ENCODE results near the gene ATP6V0E1. TPM values are rescaled to one million over a fixed set of nuclear protein-coding genes. Genes with fewer than 3 reads are reported as not detected.

Gene ATP6V0E1
- total and polyA plus RNA-seq, 2 donors (not counting 3 experiments of a cell fraction or from before 2014, with no cell fraction given): 217 to 278 TPM

- FAIRE-seq: no peak
- TF ChIP-seq GATA2 (IDR thresholded peaks at IDR 0.05; ENCODE audit: insufficient read depth, insufficient read length, low read depth, low read length) (no peak), MAX (IDR thresholded peaks at IDR 0.05; ENCODE audit: insufficient read depth, insufficient read length) (no peak), POLR2AphosphoS5 (IDR thresholded peaks at IDR 0.05; ENCODE audit: insufficient read depth, low read depth, low read length) (no peak), JUN (IDR thresholded peaks at IDR 0.05; ENCODE audit: borderline replicate concordance, insufficient read depth, insufficient read length, low read depth) (no peak), POLR2A (IDR thresholded peaks at IDR 0.05; ENCODE audit: low read depth, low read length) (no peak), CTCF (IDR thresholded peaks at IDR 0.05; ENCODE audit: extremely low read depth in 1 of 2, insufficient read depth in 1 of 2, low read depth in 1 of 2, low read length in 2 of 2) (no peak), FOS (IDR thresholded peaks at IDR 0.05; ENCODE audit: borderline replicate concordance, insufficient read depth, low read length) (no peak), MYC (IDR thresholded peaks at IDR 0.05; ENCODE audit: low read depth, low read length) (no peak), EZH2 (IDR thresholded peaks at IDR 0.05; ENCODE audit: borderline replicate concordance, low read depth, low read length, severe bottlenecking) (no peak)
- H3K36me3 ChIP-seq (ENCODE audit: control insufficient read depth in 2 of 2, extremely low read depth in 1 of 2, insufficient read depth in 2 of 2, low read length in 2 of 2): no peaks in the 10 kb centered on the region
- ChIA-PET POLR2A (interaction anchor here (1.0 kb wide), 1 partner anchor 26 kb away, joined by 3 read pairs; no protein-coding TSS in a partner anchor), CTCF (interaction anchor here (0.6 to 2.4 kb wide), 26 partner anchors 8 to 322 kb away, joined by 3 to 19 read pairs (median 5); partner anchors contain the start of gene ATP6V0E1)
- H3K4me3 ChIP-seq (replicated peaks in 1 of 3; ENCODE audit: insufficient read depth in 1 of 3, low read depth in 1 of 3, low read length in 3 of 3): no peak overlapping the region
- peaks cover 56% of the 10 kb centered on the region for H3K79me2 ChIP-seq (ENCODE audit: control insufficient read depth, insufficient read depth, low read length)
- BruUV-seq (replicated peaks): no TSS peak
- peaks cover 2% of the 10 kb centered on the region for H3K4me1 ChIP-seq (ENCODE audit: control insufficient read depth, extremely low read depth, insufficient read depth, low read length)
- H3K27me3 ChIP-seq (ENCODE audit: control insufficient read depth in 2 of 2, insufficient read depth in 2 of 2, low read length in 2 of 2): no peaks in the 10 kb centered on the region
- no peak overlapping the region for H2AFZ ChIP-seq (ENCODE audit: low read depth, low read length)
- H4K20me1 ChIP-seq (replicated peaks; ENCODE audit: control insufficient read depth, extremely low read depth, insufficient read depth, low read length): peaks cover 2% of the 10 kb centered on the region
- H3K9me3 ChIP-seq (replicated peaks; ENCODE audit: control insufficient read depth, insufficient read depth, low read length): no peaks in the 10 kb centered on the region
- dilution Hi-C loops (cut with MboI; ENCODE audit: extremely low pct_ligation_motif_present, low sequenced_read_pairs) (no loop called here), intact Hi-C loops (cut with micrococcal nuclease) (loop anchor here (1.0 kb wide), 4 partner anchors 47 to 274 kb away; partner anchors contain the start of gene BNIP1)
- no peak overlapping the region for H3K9ac ChIP-seq (replicated peaks; ENCODE audit: extremely low read depth, insufficient read depth, low read length)
- no peaks in the 10 kb centered on the region for H3K9me1 ChIP-seq (replicated peaks; ENCODE audit: control insufficient read depth, extremely low read depth, insufficient read depth, low read length)
- H3K27ac ChIP-seq (ENCODE audit: insufficient read depth, low read depth, low read length): peak overlapping the region; percentile 17
- DNase-seq (ENCODE audit: low read depth, low spot score): peak; percentile 31
- H3K4me2 ChIP-seq (ENCODE audit: insufficient read depth, low read length): no peak overlapping the region
Measured at GRCh38 chr5:173010021-173010420, 26.4 kb downstream of the ATP6V0E1 start.

All from endothelial cell of umbilical vein (primary cell).